CD4-positive, alpha-beta T cell treated with Interleukin-17A for 4 hours (primary cell): ENCODE results near the gene BTRC.
"Not testable (repeated sequence)": the region's sequence is repeated elsewhere in the genome, so short reads cannot be mapped to it uniquely, and the experiment has no call there.

Experiments used
- DNase-seq: peaks from one replicate; pipeline ENCODE4 v3.0.0-alpha.2; 2020; ENCODE audit warnings: mixed read lengths

BTRC gene

DNA sequence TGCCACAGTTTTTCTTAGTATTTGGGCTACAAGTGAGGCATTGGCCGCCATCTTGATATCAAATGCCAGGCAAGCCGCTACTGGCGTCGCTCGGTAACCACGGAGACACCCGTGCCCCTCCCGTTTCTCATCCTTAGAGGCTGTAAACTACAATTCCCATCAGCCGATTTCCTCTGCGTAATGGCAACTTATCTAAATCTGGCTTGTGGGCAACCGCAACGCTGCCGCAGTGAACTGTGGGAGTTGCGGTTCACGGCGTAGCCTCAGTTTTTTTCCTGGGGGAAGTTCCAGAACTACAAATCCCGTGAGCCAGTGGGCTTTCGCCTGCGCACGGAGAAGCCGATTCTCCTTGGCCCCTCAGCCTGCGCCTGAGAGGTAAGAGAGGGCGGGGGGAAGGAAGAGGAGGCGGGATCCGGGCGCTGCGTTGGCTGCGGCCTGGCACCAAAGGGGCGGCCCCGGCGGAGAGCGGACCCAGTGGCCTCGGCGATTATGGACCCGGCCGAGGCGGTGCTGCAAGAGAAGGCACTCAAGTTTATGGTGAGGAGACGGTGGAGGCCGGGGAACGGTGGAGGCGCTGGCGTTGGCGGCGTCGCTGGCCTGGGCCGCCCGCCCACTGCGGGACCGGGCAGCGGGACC lies at the start of gene BTRC:
TSS of gene BTRC (plus strand) at position 474 of the 636 bp plus-strand sequence. CDS start at position 490, 16 bp downstream.
- DNase-seq, result peak; percentile 94

DNA sequence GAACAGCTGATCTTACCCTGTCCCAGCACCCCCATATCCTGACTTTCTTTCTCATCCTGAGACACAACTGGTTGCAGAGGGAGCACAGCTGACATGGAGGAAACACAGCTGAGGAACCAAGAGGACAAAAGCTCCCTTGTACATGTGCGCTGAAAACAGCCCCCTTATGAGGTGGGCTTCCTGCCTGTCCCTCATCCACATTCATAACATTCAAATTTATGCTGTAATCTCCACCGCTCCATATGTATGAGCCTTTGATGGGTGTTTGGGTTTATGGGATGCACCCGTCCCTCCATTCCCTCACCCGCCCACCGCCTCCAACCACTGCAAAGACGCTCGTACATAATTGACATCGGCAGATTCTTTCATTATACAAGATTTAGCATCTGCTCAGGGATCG lies 49.6 kb upstream of the BTRC start:
- no peak for DNase-seq

DNA sequence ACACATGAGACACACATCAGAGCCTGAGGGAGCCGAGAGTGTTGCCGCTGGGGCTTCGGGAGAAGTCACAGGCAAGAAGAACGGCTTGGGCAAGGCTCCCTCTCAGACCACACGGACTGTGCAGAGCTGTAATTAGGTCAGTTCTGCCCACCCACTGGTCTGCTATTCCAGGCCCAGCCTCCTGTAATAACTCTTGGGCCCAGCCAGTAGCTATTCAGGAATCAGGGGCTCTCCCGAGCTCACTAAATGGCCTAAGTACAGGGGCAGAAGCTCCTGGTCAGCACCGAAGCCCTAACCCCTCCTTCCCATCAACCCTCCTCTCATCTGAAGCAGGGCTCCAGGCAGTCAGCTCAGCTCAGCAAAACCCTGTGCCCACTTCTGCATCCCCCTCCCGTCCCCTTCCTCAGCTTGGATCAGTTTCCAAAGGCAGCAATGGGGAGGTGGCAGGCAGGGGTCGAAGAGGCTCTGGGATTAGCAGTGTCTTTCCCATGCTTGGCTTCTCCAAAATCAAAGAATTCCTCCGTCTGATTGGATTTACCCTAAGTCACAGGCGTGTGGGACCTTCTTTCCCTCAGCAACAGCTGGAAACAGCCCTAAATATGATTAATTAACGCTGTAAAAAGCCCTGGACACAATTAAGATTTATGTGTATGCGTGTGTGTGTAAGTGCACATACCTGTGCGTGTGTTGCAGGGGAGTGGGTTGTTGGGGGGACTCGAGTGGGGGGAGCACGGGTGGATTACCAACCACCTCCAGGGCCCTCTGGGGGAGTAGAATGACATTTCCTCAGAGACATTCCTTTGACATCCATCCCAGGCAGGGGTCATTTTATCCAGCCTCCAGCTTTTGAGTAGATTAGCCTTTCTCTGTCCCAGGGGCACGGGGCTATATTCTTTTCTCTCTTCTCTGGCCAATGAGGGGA lies 48.4 kb upstream of the BTRC start:
- no peak for DNase-seq

DNA sequence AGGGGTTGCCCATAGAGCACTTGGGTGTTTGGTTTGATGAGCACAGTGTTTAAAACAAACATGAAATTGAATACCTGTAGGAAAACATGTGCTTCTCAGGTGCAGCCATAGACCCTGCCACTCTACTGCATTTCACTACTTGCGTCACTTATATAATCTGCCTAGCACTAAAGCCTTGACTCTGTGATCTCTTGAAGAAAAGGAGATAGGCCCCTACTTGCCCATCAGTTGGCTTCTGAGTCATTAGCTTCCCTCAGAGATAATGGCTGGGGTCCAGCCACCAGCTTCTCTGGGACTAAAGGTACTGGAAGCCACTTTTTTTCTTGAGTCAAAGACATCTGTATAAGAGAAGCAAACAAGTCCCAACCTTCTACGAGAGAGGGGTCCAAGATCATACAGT lies 45.9 kb upstream of the BTRC start:
- no peak for DNase-seq

DNA sequence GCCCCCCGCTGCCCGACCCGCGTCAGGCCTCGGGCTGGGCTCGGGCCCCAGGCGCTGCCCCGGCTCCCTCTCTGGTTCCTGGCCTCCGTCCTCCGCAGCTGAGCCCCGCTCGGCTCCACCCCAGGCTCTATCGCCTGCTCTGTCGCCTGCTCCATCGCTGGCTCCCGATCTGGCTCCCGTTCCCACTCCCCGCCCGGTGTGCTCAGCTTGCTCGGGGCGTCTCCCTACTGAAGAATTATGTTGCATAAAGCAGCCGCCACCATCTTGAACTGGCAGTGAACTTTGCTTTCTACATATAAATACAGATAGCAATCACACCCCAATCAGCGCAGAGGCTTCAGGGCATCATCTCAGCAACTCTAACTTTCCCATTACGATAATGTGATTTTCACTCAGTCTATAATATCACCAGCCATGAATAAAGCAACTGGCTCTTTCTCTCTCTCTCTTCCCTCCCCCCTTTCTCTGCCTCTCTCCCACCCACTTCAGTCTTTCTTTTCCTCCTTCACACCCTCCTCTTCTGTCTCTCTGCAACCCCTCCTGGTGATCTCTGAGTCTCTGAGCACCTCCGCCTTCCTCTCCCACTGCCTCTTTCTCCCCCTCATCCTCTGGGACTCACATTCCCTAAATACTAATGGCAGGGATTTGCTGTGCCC lies 43.3 kb upstream of the BTRC start:
- no peak for DNase-seq

DNA sequence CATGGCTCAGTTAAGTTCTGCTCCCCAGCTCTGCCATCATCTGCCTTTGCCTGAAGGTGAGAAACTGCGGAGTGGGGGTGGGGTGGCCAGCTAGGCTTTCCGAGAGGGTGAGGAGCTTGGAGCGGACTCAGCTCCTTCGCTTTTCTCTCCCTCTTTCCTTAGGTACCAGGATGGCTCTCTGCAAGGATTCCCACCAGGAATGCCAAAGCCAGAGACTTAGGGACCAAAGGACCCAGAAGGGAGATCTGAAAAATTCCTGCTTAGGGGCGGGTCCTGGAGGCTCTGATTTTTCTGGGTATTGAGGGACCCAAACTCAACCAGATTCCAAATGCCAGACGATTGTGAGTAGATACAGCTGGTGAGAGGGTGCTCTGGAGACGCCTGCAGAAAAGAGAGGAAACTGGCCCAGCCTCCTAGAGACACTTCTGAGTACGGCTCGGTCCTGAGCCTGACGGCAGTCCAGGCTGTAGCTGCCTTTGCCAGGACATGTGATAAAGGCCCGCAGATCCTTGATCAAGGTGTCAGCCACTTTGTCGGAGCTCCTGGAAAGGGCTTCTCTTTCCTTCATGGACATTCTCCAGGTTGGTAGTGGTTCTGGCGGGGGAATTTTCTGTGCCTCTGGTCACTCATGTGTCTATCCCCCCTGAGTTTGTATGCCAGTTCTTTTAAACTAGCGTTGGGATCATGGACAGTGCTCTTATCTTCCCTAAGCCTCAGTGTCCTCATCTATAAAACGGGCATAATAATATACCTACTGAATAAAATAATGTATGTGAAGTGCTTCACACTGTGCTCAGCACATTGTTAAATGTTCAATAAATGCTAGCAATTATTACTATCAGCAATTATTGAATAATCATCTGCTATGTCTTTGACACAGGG lies 42.5 kb upstream of the BTRC start:
- peak; percentile 23 for DNase-seq

DNA sequence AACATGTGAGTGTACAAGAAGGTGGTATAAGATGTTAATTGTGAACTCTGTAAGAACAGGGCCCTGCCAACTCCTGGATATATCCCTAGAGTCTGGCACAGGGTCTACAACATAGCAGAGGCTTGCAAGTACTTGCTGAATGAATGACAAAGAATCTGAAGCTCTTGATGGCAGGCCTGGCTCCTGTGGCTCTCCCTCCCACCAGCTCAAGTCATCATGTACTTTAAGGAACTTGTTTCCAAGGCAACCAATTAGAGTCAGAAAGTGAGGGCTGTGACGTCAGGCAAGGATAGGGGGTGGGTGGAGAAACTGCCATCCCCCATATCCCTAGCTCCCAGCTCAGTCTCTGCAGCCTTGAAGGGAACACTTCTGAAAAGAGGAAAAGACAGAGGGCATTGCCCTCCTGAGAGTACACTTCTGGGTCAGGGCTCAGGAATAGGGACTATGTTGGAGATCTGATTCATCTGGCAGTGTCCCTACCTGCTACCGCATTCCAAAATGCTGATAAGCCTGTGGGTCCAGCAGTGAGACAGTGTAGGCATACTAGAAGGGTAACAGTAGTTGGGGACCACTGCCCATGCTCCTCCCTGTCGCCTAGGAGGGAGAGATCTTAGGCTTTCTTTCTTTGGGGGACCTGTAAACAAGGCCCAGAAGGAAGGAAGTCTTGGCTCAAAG lies 34.6 kb upstream of the BTRC start:
- no peak for DNase-seq

DNA sequence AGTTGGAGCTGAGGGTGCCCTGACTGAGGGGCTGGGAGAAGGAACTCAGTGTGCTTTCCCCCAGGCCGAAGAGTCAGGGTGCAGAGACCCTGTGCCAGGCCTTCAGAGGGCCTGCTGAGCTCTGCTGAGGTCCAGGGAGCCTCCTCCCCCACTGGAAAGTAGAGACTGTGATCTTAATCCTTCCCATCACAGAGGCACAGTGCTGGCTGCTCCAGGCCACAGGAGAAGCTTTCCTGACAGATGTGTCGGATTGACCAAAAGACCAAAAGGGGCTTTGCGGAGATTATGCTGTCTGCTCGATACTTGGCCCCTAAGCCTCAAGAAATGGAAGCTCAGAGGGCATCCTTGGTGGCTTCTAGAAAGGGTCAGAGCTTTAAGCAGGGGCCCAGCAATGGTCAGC lies 32.9 kb upstream of the BTRC start:
- DNase-seq, result no peak

DNA sequence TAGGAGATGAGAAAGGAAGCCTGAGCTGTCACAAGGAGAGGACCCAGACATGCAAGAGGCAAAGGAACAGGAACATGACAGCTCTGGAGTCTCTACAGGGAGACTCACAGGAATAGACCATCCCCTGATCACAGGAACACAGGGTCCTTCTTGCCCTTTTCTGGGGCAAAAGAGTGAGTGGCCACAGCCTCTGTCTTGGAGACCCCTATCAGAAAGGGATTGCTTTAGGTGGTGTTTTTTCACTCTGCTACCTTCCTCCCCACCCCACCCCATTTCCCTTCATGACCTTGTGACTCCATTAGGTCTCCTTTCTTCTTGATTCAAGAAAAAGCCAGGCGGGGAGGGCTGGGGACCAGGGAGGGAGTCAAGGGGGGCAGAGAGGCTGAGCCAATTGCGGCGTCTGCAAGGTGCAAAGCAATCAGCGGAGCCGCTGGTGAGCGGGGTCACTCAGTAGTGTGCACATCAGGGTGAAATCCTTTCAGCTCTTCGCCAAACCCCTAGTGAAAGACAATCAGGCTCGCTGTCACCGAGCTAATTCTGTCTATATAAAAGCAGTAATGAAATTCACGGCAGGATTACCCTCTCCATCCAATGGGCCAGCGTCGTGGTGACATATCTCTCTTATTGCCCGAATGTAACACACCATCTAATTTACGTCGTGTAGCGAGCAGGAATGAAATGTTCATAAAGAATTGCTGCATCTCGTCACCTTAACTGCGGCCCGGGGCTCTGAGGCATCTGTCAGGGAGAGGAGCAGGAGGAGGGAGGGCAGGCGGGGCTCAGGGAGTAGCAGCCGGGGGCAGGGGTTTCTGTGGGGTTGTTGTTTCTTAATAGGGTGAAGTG lies 31.5 kb upstream of the BTRC start:
- DNase-seq, result no peak

DNA sequence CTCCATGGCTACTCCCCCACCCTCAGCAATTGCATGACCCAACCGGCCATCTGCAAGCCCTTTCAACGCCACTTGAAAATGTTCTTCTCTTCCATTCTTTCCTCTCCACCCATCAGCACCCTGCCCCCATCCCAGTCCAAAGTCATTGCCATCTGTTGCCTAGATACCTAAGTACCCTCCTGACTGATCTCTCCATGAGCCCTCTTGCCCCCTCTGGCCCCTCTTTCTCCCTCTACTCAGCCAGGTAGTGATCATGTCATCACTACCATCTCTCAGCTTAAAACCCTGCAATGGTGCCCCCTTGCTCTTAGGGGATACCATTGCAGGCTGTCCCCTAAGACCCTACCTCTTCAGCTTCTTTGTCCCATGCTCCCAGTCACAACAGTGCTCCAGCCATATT lies 30.5 kb upstream of the BTRC start:
- no peak for DNase-seq

DNA sequence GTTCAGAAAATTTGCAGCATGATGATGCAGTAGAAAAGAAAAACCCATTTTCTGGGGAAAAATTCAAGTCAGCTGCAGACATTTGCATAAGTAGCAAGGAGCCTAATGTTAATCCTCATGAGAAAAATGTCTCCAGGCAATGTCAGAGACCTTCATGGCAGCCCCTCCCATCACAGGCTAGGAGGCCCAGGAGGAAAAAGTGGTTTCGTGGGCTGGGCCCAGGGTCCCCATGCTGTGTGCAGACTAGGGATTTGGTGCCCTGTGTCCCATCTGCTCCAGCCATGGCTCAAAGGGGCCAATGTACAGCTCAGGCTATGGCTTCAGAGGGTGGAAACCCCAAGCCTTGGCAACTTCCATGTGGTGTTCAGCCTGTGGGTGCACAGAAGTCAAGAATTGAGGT lies 26.5 kb upstream of the BTRC start:
- DNase-seq, result not testable (repeated sequence)

DNA sequence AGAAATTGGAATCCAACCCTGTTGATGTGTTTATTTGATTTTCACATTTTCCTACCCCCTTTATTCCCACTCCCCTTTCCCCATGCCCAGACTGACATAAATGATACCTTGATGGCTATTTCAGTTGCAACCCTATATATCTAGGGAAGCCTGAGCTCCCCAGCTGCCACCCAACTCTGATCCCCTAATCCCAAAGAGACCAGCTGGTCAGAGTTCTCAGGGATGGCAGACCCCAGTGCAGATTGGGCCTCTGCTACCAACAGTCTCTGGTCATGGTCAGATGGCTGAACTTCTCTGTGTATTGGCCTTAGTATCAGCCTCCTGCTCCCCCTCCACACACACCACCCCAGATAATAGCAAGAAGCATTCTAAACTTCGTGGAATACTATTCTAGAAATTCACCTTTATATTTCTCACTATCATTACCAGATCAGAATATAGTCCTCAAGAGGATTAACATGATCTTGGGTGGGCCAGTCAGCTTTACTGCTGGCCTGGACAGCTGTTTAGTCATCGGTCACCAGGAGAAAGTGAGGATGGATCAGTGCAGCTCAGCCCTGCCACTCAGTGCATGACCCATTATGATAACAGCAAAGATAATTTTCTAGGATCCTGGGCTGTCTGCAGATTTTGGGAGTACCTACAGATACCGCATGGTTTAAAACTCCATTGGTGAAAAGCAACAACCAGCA lies 24.5 kb upstream of the BTRC start:
- no peak for DNase-seq

DNA sequence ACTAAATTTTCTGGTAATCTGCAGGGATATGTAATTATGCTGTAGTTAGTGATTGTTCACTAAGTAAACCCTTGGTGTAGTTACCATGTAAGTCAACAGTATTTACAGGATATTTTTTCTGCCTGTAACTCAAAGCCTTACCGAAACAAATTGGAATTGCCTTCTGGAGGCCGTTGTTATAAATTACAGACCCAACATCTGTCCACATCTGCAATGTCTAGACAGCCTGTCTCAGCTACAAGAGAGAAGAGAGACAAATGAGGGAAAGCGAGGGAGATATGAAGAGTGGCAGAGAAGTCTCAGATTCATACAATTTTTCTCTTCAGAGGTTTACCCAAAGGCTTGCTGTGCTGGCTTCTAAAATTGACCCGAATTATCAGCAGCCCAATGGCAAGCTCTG lies 23.7 kb upstream of the BTRC start:
- no peak for DNase-seq

DNA sequence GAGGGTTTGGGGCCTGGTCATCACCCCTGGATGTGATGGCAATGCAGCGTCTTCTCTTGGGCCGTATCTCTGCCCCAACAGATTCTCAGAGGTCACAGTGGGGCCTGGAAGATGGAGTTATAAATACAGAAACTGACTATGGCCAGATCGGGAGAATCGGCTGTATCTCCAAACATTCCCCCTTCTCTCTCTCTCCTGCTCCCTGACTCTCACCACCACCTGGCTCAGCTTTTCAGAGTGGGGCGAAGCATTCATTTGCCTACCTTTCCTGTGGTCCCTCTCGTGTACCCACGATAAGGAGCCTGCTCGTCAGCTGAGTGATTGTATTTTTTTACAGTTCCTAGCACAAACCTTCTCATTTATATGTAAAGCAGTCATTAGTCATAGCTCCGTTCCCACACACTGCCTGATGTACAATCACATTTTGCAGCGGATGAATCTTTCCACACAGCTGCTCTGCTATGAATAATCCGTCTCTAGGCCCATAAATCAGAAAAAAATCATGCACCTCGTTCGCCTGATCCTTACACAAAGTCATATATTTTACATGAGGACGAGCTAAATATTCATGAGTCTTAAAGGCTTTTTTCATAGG lies 23.2 kb upstream of the BTRC start:
- no peak for DNase-seq

DNA sequence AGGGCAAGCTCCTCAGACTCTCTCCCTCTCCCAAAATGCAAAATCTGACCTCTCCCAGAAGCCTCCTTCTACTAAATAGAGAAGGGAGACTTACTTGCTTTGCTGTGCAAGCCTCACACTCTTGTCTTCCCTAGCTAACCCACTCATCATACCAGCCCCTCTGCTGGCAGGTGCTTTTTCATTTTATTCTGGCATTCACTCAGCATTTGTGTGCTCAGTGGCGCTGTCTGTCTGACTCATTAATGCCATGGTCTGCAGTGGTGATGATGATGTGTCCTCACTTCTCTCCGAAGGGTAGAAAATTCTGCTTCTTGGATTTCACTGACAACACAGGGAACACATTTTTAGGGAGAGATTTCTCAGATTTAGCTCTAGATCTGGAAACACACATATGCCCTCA lies 22.0 kb upstream of the BTRC start:
- no peak for DNase-seq

DNA sequence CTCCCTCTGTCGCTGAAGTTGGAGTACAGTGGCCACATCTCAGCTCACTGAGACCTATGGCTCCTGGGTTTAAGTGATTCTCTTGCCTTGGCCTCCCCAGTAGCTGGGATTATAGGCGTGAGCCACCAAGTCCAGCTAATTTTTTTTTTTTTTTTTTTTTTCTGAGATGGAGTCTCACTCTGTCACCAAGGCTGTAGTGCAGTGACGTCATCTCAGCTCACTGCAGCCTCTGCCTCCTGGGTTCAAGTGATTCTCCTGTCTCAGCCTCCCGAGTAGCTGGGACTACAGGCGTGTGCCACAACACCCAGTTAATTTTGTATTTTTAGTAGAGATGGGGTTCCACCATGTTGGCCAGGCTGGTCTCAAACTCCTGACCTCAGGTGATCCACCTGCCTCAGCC lies 19.7 kb upstream of the BTRC start:
- not testable (repeated sequence) for DNase-seq

DNA sequence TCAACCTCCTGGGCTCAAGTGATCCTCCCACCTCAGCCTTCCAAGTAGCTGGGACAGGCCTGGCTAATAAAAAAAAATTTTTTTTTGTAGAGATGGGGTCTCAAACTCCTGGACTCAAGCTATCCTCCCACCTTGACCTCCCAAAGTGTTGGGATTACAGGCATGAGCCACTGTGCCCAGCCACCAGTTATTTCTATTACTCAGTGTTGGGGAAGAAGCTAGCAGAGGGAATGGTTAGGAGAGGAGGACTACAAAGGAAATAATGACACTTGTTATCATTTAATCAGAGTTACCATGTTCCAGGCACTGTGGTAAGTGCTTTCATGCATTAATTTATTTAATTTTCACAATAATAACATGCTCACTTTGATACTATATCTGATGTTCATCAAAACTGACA lies 17.6 kb upstream of the BTRC start:
- no peak for DNase-seq

DNA sequence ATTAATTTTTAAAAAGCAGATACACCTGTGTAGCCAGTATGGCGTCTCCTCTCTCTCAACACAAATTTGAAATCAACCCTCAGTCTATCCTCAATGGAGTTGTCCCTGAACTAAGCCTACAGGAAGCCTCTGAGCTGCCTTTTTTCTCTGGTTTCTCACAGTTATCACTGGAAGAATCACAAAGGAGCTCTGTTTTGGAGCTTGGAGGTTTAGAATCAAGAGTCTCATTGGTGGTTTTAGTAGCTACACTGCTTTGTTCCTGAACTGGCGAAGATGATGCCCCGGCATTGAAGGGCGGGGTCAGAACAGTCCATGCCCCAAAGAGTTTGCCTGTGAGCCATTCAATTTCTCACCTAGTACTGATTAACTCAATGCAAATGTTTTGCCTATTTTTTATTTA lies 16.1 kb upstream of the BTRC start:
- DNase-seq, result no peak

DNA sequence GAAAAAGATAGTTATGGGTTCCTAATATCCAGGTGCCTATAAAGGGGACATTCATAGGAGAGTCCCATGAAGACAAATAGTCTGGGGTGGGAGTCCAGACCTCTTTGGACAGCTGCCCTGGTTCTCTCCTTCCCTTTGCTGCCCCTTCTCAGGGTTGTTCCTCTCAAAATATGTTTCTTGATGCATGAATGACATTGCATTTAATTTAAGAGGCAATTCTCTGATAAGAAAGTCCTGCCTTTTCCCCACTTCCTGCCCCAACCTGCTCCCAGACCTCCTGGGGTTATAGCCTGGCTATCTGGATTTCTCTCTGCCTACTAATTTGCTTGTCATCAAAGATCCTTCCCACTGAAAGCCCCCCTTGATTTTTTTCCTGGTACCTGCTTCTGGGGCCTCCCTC lies 12.5 kb upstream of the BTRC start:
- DNase-seq, result no peak

DNA sequence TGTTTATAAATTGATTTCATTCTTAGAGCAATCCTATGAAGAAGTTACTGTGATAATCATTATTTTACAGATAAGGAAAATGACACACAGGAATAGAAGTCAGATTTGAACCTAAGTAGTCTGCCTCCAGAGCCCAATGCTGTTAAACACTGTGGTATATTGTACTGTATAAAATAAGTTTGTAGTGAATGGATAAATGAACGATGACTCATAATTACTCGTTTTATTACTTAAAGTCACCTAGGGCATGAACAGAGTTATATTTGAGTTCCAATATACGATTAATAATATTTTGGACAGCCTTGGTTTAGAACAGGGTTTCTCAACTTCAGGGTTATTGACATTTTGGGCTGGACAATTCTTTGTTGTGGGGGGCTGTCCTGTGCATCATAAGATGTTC lies 7.8 kb upstream of the BTRC start:
- no peak for DNase-seq
